ENCODE measurements around the gene GPX1. TPM values are rescaled to one million over a fixed set of nuclear protein-coding genes. Genes with fewer than 3 reads are reported as not detected.

The GPX1 gene
- total and polyA plus RNA-seq, 2 of the 8 experiments (the other 6 are each of a cell fraction or from before 2014, with no cell fraction given): 250 to 757 TPM

- no peak for TF ChIP-seq CBX8 (IDR thresholded peaks at IDR 0.05; ENCODE audit: borderline replicate concordance, low read depth, low read length)
- no peak for TF ChIP-seq CTCF (IDR thresholded peaks at IDR 0.05; ENCODE audit: control extremely low read depth in 1 of 3, insufficient read depth in 1 of 3, low read depth in 1 of 3, low read length in 3 of 3)
- TF ChIP-seq KDM5A (IDR thresholded peaks at IDR 0.05; ENCODE audit: low read length): no peak
- TF ChIP-seq TEAD4 (IDR thresholded peaks at IDR 0.05; ENCODE audit: low read depth, low read length): no peak
- TF ChIP-seq ZNF274 (IDR thresholded peaks at IDR 0.05; ENCODE audit: borderline replicate concordance, extremely low read depth, low read length): no peak
- TF ChIP-seq SP1 (IDR thresholded peaks at IDR 0.05; ENCODE audit: low read depth, low read length): no peak
- no peak for TF ChIP-seq RXRA (IDR thresholded peaks at IDR 0.05; ENCODE audit: insufficient read depth, low read depth, low read length)
Observed at GRCh38 chr3:49370585-49371290, 12.6 kb upstream of the GPX1 start (continued).
